Caco-2 (cell line): Measurements from ENCODE around the gene CISTR. TPM values are rescaled to one million over a fixed set of nuclear protein-coding genes. Genes with fewer than 3 reads are reported as not detected.

Experiments
- BruUV-seq: library from RNA; stranded (reverse); fragments of 400-500 nt; replicated peaks from 2 replicates; lab custom pipeline; 2021; lab: Mats Ljungman, UMichigan
- CTCF ChIA-PET: fragments of 300-600 bp; sonication (Branson Sonifier 250); formaldehyde crosslinking; loops from one replicate; lab custom pipeline; 2022; ENCODE audit warnings: antibody characterized with exemption; lab: Charles Lee
- POLR2A ChIA-PET: fragments of 300-600 bp; sonication (Branson Sonifier 250); formaldehyde crosslinking; loops from one replicate; lab custom pipeline; 2022; ENCODE audit warnings: antibody characterized with exemption; lab: Charles Lee
- DNase-seq, 2 experiments: peaks; one replicate each; pipeline versions ENCODE4 v3.0.0 to v3.0.0-alpha.2; 2020 to 2022
- H3K27me3 ChIP-seq: replicated peaks from 2 replicates; pipeline ENCODE4 v1.6.0; 2011; ENCODE audit warnings: low read length; ENCODE audit not compliant: control insufficient read depth, insufficient read depth
- H3K36me3 ChIP-seq: 2 replicates; pipeline ENCODE4 v1.5.1; 2011; ENCODE audit warnings: low read length; ENCODE audit not compliant: control insufficient read depth, insufficient read depth
- H3K4me1 ChIP-seq: fragments of 250-450 bp; sonication (Bioruptor Pico); 2 replicates; pipeline ENCODE4 v1.5.1; 2020; ENCODE audit warnings: mild to moderate bottlenecking
- H3K4me3 ChIP-seq: 2 replicates; pipeline ENCODE4 v1.5.1; 2011; ENCODE audit warnings: low read depth, mild to moderate bottlenecking, control low read depth, low read length
- H3K9me3 ChIP-seq: fragments of 250-450 bp; sonication (Bioruptor Pico); 2 replicates; pipeline ENCODE4 v1.5.1; 2020; ENCODE audit warnings: mild to moderate bottlenecking, moderate library complexity
- H3K27ac Mint-ChIP-seq: one replicate; pipeline ENCODE4 v1.8.0; 2022; ENCODE audit warnings: mixed read lengths; ENCODE audit not compliant: unreplicated experiment
- H3K27me3 Mint-ChIP-seq: one replicate; pipeline ENCODE4 v1.8.0; 2022; ENCODE audit warnings: mixed read lengths; ENCODE audit not compliant: insufficient read depth, unreplicated experiment
- H3K36me3 Mint-ChIP-seq: one replicate; pipeline ENCODE4 v1.8.0; 2022; ENCODE audit warnings: mild to moderate bottlenecking, mixed read lengths; ENCODE audit not compliant: insufficient read depth, unreplicated experiment
- H3K4me1 Mint-ChIP-seq: one replicate; pipeline ENCODE4 v1.8.0; 2022; ENCODE audit warnings: low read depth, mixed read lengths; ENCODE audit not compliant: unreplicated experiment
- H3K4me3 Mint-ChIP-seq: one replicate; pipeline ENCODE4 v1.8.0; 2022; ENCODE audit warnings: mild to moderate bottlenecking, moderate library complexity, mixed read lengths; ENCODE audit not compliant: unreplicated experiment
- H3K9me3 Mint-ChIP-seq: one replicate; pipeline ENCODE4 v1.8.0; 2022; ENCODE audit warnings: mixed read lengths; ENCODE audit not compliant: unreplicated experiment
- intact Hi-C: fragments of 100-400 bp; cut with micrococcal nuclease; formaldehyde crosslinking; loops from one replicate; pipeline ENCODE4 v1.10.0; 2022; ENCODE audit not compliant: unreplicated experiment
- total RNA-seq: library from RNA; stranded (reverse); gene quantifications from 2 replicates; pipeline ENCODE4 v1.2.3, GENCODE V29; 2022
- TF ChIP-seq, protein P1 (sequence below), 2 experiments: fragments of 200-600 bp in 1 of 2; IDR thresholded peaks; 1 replicate in 1 of 2; 2 replicates in 1 of 2; pipeline versions ENCODE4 v1.5.1 to v1.8.0; 2011 to 2022; ENCODE audit warnings: antibody characterized with exemption in 1 of 2, control low read depth in 1 of 2, inconsistent platforms in 1 of 2, low read depth in 1 of 2, low read length in 1 of 2, mild to moderate bottlenecking in 1 of 2, moderate library complexity in 1 of 2; ENCODE audit not compliant: insufficient read depth in 1 of 2, severe bottlenecking in 1 of 2, unreplicated experiment in 1 of 2

CISTR gene
- total RNA-seq, 1 experiment from 2014 or later = not detected

DNA sequence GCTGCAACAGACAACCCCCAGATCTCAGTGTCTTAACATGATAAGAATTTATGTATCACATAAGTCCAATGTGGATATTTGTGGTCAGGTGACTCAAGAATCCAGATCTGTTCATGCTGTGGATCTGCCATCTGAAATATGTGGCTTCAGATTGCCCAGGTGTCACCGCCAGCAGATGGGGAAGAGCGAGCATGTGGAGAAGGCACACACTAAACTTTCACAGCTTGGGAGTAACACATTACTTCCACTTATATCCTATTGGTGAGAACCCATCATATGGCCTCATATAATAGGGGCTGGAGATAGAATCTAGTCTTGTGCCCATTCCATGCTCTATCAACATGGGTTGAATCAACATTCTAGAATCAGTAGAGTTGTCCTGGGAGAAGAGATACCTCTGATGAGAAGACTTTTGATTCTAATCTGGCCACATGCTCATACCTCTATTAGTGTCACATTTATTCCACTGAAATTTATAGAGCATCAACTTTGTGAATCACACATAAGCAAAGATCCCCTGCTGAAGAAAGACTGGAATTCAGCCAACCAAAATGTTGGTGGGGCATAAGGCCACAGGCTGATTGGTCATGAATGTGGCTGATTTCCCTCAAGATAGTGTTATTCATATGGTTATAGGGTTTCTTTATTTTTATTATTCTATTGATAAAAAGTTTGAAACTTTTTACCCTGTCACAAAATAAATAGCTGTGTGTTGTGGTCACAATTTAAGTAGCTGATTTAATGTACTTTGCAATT, 18.6 kb downstream of the CISTR start:
- Histone ChIP-seq H3K9me3 (no peaks in the 10 kb centered on the region), H3K27me3 (no peaks in the 10 kb centered on the region), H3K36me3 (no peaks in the 10 kb centered on the region), H3K4me3 (no peak overlapping the region), H3K4me1 (no peaks in the 10 kb centered on the region)
- Mint-ChIP-seq H3K4me3 (no peak overlapping the region), H3K36me3 (no peaks in the 10 kb centered on the region), H3K9me3 (no peaks in the 10 kb centered on the region), H3K4me1 (no peaks in the 10 kb centered on the region), H3K27me3 (peaks cover 12% of the 10 kb centered on the region), H3K27ac (no peak overlapping the region)
- CTCF ChIA-PET = interaction anchor here (1.0 to 1.1 kb wide), 2 partner anchors 10 to 13 kb away, joined by 3 to 5 read pairs; no protein-coding TSS in a partner anchor
- POLR2A ChIA-PET = no interaction called here
- TF ChIP-seq, protein P1, sequence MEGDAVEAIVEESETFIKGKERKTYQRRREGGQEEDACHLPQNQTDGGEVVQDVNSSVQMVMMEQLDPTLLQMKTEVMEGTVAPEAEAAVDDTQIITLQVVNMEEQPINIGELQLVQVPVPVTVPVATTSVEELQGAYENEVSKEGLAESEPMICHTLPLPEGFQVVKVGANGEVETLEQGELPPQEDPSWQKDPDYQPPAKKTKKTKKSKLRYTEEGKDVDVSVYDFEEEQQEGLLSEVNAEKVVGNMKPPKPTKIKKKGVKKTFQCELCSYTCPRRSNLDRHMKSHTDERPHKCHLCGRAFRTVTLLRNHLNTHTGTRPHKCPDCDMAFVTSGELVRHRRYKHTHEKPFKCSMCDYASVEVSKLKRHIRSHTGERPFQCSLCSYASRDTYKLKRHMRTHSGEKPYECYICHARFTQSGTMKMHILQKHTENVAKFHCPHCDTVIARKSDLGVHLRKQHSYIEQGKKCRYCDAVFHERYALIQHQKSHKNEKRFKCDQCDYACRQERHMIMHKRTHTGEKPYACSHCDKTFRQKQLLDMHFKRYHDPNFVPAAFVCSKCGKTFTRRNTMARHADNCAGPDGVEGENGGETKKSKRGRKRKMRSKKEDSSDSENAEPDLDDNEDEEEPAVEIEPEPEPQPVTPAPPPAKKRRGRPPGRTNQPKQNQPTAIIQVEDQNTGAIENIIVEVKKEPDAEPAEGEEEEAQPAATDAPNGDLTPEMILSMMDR (IDR thresholded peaks at IDR 0.05; ENCODE audit: insufficient read depth in 1 of 2, low read depth in 1 of 2, low read length in 1 of 2, severe bottlenecking in 1 of 2, unreplicated experiment in 1 of 2) = no peak
- BruUV-seq = no TSS peak
- no peak for DNase-seq
- intact Hi-C loops = no loop called here

- Mint-ChIP-seq H3K27ac (no peak overlapping the region), H3K36me3 (peaks cover 17% of the 10 kb centered on the region), H3K4me3 (no peak overlapping the region), H3K4me1 (peaks cover 11% of the 10 kb centered on the region), H3K27me3 (peaks cover 8% of the 10 kb centered on the region), H3K9me3 (no peaks in the 10 kb centered on the region)
- CTCF ChIA-PET = no interaction called here
- Histone ChIP-seq H3K9me3 (no peaks in the 10 kb centered on the region), H3K27me3 (no peaks in the 10 kb centered on the region), H3K36me3 (no peaks in the 10 kb centered on the region), H3K4me1 (peaks cover 18% of the 10 kb centered on the region), H3K4me3 (no peak overlapping the region)
- intact Hi-C loops = no loop called here
- no peak for DNase-seq
- TF ChIP-seq, protein P1 (IDR thresholded peaks at IDR 0.05; ENCODE audit: insufficient read depth in 1 of 2, low read depth in 1 of 2, low read length in 1 of 2, severe bottlenecking in 1 of 2, unreplicated experiment in 1 of 2) = no peak
- BruUV-seq = no TSS peak
- POLR2A ChIA-PET = no interaction called here
These were observed 22.1 kb downstream of the CISTR start for GRCh38 chr12:53729644-53730043.

DNA sequence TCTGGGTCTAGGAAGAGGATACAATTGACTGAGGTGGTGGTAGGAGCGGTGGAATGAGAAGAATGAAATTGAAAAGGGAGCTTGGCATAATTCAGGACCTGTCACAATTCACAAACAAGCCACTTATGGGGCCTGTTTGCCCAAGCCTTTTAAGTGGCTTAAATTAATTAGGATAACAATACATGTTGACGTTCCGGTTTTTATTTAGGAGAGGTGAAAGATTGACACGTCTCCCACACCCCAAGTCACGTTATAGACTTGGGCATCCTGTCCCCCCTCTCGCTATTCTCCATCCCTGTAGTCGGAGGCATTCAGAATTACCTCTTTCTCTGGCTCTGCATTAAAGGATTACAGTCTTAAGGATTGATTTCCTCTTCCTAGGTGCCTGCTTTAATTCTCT, 23.6 kb downstream of the CISTR start:
- BruUV-seq = no TSS peak
- H3K4me3 ChIP-seq = no peak overlapping the region
- TF ChIP-seq, protein P1 (IDR thresholded peaks at IDR 0.05; ENCODE audit: insufficient read depth in 1 of 2, low read depth in 1 of 2, low read length in 1 of 2, severe bottlenecking in 1 of 2, unreplicated experiment in 1 of 2) = no peak
- intact Hi-C loops = no loop called here
- Mint-ChIP-seq H3K9me3 (no peaks in the 10 kb centered on the region), H3K36me3 (peaks cover 17% of the 10 kb centered on the region), H3K27ac (no peak overlapping the region), H3K4me3 (peak overlapping the region; percentile 94), H3K27me3 (peaks cover 5% of the 10 kb centered on the region), H3K4me1 (peaks cover 11% of the 10 kb centered on the region)
- no peaks in the 10 kb centered on the region for H3K27me3 ChIP-seq
- DNase-seq = no peak
- no peaks in the 10 kb centered on the region for H3K9me3 ChIP-seq
- POLR2A ChIA-PET = no interaction called here
- H3K36me3 ChIP-seq = no peaks in the 10 kb centered on the region; the same call in 1 of the 2 replicates
- CTCF ChIA-PET = interaction anchor here (1.1 to 2.2 kb wide), 2 partner anchors 15 to 18 kb away, joined by 5 to 10 read pairs; no protein-coding TSS in a partner anchor
- H3K4me1 ChIP-seq = peaks cover 20% of the 10 kb centered on the region
